Activated T-cell treated with anti-CD3 and anti-CD28 coated beads, Interleukin-2, amount 50 U/mL, for 24 hours (primary cell): Measurements from ENCODE around the gene COG5.

Experiments
- DNase-seq: peaks from one replicate; pipeline ENCODE4 v3.0.0-alpha.2; 2020
- H3K27ac Mint-ChIP-seq: 2 replicates; pipeline ENCODE4 v1.8.0; 2020; ENCODE audit warnings: mild to moderate bottlenecking, mixed read lengths
- H3K27me3 Mint-ChIP-seq: 2 replicates; pipeline ENCODE4 v1.8.0; 2020; ENCODE audit warnings: mixed read lengths
- H3K36me3 Mint-ChIP-seq: 2 replicates; pipeline ENCODE4 v1.8.0; 2020; ENCODE audit warnings: low read depth, mixed read lengths
- H3K4me1 Mint-ChIP-seq: 2 replicates; pipeline ENCODE4 v1.8.0; 2020; ENCODE audit warnings: low read depth, mixed read lengths
- H3K4me3 Mint-ChIP-seq: 2 replicates; pipeline ENCODE4 v1.8.0; 2020; ENCODE audit warnings: mild to moderate bottlenecking, moderate library complexity, mixed read lengths
- H3K9me3 Mint-ChIP-seq: 2 replicates; pipeline ENCODE4 v1.8.0; 2020; ENCODE audit warnings: mixed read lengths

The COG5 gene

GRCh38 chr7:107313355-107313754 lies 250.4 kb downstream of the COG5 start:
- H3K4me1 Mint-ChIP-seq: peaks cover 5% of the 10 kb centered on the region
- no peak for DNase-seq
- H3K36me3 Mint-ChIP-seq: peaks cover 39% of the 10 kb centered on the region
- no peaks in the 10 kb centered on the region for H3K9me3 Mint-ChIP-seq
- H3K27ac Mint-ChIP-seq: no peak overlapping the region
- H3K27me3 Mint-ChIP-seq: no peaks in the 10 kb centered on the region
- no peak overlapping the region for H3K4me3 Mint-ChIP-seq

GRCh38 chr7:107312418-107312817 lies 251.3 kb downstream of the COG5 start:
- Mint-ChIP-seq H3K36me3 (peaks cover 36% of the 10 kb centered on the region), H3K27me3 (no peaks in the 10 kb centered on the region), H3K4me3 (no peak overlapping the region), H3K4me1 (peaks cover 5% of the 10 kb centered on the region), H3K27ac (no peak overlapping the region), H3K9me3 (no peaks in the 10 kb centered on the region)
- no peak for DNase-seq

GRCh38 chr7:107309296-107309695 lies 254.4 kb downstream of the COG5 start:
- Mint-ChIP-seq H3K27ac (no peak overlapping the region), H3K4me1 (peaks cover 5% of the 10 kb centered on the region), H3K36me3 (peaks cover 32% of the 10 kb centered on the region), H3K27me3 (no peaks in the 10 kb centered on the region), H3K9me3 (no peaks in the 10 kb centered on the region), H3K4me3 (no peak overlapping the region)
- no peak for DNase-seq

- H3K27ac Mint-ChIP-seq: no peak overlapping the region
- H3K36me3 Mint-ChIP-seq: peaks cover 8% of the 10 kb centered on the region
- peaks cover 1% of the 10 kb centered on the region for H3K4me1 Mint-ChIP-seq
- no peaks in the 10 kb centered on the region for H3K9me3 Mint-ChIP-seq
- H3K4me3 Mint-ChIP-seq: no peak overlapping the region
- no peak for DNase-seq
- H3K27me3 Mint-ChIP-seq: no peaks in the 10 kb centered on the region
Observed at GRCh38 chr7:107304636-107305035, 259.1 kb downstream of the COG5 start.

GRCh38 chr7:107304063-107304462 lies 259.7 kb downstream of the COG5 start:
- Mint-ChIP-seq H3K4me1 (peaks cover 1% of the 10 kb centered on the region), H3K27ac (no peak overlapping the region), H3K36me3 (peaks cover 10% of the 10 kb centered on the region), H3K4me3 (no peak overlapping the region), H3K27me3 (no peaks in the 10 kb centered on the region), H3K9me3 (no peaks in the 10 kb centered on the region)
- DNase-seq: no peak

- Mint-ChIP-seq H3K27ac (no peak overlapping the region), H3K36me3 (peaks cover 17% of the 10 kb centered on the region), H3K4me3 (no peak overlapping the region), H3K4me1 (peaks cover 1% of the 10 kb centered on the region), H3K9me3 (no peaks in the 10 kb centered on the region), H3K27me3 (no peaks in the 10 kb centered on the region)
- DNase-seq: no peak
Observed at GRCh38 chr7:107302250-107302847, 261.4 kb downstream of the COG5 start.

- Mint-ChIP-seq H3K4me1 (no peaks in the 10 kb centered on the region), H3K36me3 (peaks cover 64% of the 10 kb centered on the region), H3K27ac (no peak overlapping the region), H3K27me3 (no peaks in the 10 kb centered on the region), H3K9me3 (no peaks in the 10 kb centered on the region), H3K4me3 (no peak overlapping the region)
- DNase-seq: no peak
Observed at GRCh38 chr7:107294182-107294581, 269.5 kb downstream of the COG5 start.

- no peak overlapping the region for H3K27ac Mint-ChIP-seq
- no peaks in the 10 kb centered on the region for H3K27me3 Mint-ChIP-seq
- no peaks in the 10 kb centered on the region for H3K4me1 Mint-ChIP-seq
- H3K36me3 Mint-ChIP-seq: peaks cover 66% of the 10 kb centered on the region
- H3K9me3 Mint-ChIP-seq: no peaks in the 10 kb centered on the region
- DNase-seq: no peak
- H3K4me3 Mint-ChIP-seq: no peak overlapping the region
Observed at GRCh38 chr7:107292591-107292990, 271.1 kb downstream of the COG5 start.

GRCh38 chr7:107291434-107291833 lies 272.3 kb downstream of the COG5 start:
- peaks cover 65% of the 10 kb centered on the region for H3K36me3 Mint-ChIP-seq
- H3K4me3 Mint-ChIP-seq: no peak overlapping the region
- DNase-seq: no peak
- H3K9me3 Mint-ChIP-seq: no peaks in the 10 kb centered on the region
- H3K4me1 Mint-ChIP-seq: no peaks in the 10 kb centered on the region
- H3K27me3 Mint-ChIP-seq: no peaks in the 10 kb centered on the region
- H3K27ac Mint-ChIP-seq: no peak overlapping the region

- H3K27me3 Mint-ChIP-seq: no peaks in the 10 kb centered on the region
- H3K4me1 Mint-ChIP-seq: no peaks in the 10 kb centered on the region
- peaks cover 61% of the 10 kb centered on the region for H3K36me3 Mint-ChIP-seq
- H3K9me3 Mint-ChIP-seq: no peaks in the 10 kb centered on the region
- no peak overlapping the region for H3K27ac Mint-ChIP-seq
- no peak for DNase-seq
- H3K4me3 Mint-ChIP-seq: no peak overlapping the region
Observed at GRCh38 chr7:107286751-107287621, 276.7 kb downstream of the COG5 start.

- peaks cover 48% of the 10 kb centered on the region for H3K36me3 Mint-ChIP-seq
- H3K9me3 Mint-ChIP-seq: no peaks in the 10 kb centered on the region
- no peak overlapping the region for H3K4me3 Mint-ChIP-seq
- H3K27ac Mint-ChIP-seq: no peak overlapping the region
- DNase-seq: no peak
- no peaks in the 10 kb centered on the region for H3K4me1 Mint-ChIP-seq
- no peaks in the 10 kb centered on the region for H3K27me3 Mint-ChIP-seq
Observed at GRCh38 chr7:107284911-107285479, 278.7 kb downstream of the COG5 start.

GRCh38 chr7:107277331-107277730 lies 286.4 kb downstream of the COG5 start:
- no peak overlapping the region for H3K27ac Mint-ChIP-seq
- no peak overlapping the region for H3K4me3 Mint-ChIP-seq
- peaks cover 54% of the 10 kb centered on the region for H3K36me3 Mint-ChIP-seq
- no peaks in the 10 kb centered on the region for H3K27me3 Mint-ChIP-seq
- no peaks in the 10 kb centered on the region for H3K9me3 Mint-ChIP-seq
- peaks cover 4% of the 10 kb centered on the region for H3K4me1 Mint-ChIP-seq
- no peak for DNase-seq

- H3K27me3 Mint-ChIP-seq: no peaks in the 10 kb centered on the region
- H3K9me3 Mint-ChIP-seq: no peaks in the 10 kb centered on the region
- peaks cover 53% of the 10 kb centered on the region for H3K36me3 Mint-ChIP-seq
- H3K4me1 Mint-ChIP-seq: peaks cover 4% of the 10 kb centered on the region
- DNase-seq: no peak
- no peak overlapping the region for H3K4me3 Mint-ChIP-seq
- peak overlapping the region; percentile 14 for H3K27ac Mint-ChIP-seq
Observed at GRCh38 chr7:107276220-107276827, 287.4 kb downstream of the COG5 start.

GRCh38 chr7:107274506-107274905 lies 289.2 kb downstream of the COG5 start:
- H3K9me3 Mint-ChIP-seq: no peaks in the 10 kb centered on the region
- H3K4me1 Mint-ChIP-seq: peaks cover 4% of the 10 kb centered on the region
- H3K27me3 Mint-ChIP-seq: no peaks in the 10 kb centered on the region
- H3K4me3 Mint-ChIP-seq: no peak overlapping the region
- peaks cover 55% of the 10 kb centered on the region for H3K36me3 Mint-ChIP-seq
- H3K27ac Mint-ChIP-seq: no peak overlapping the region
- DNase-seq: no peak

GRCh38 chr7:107269790-107270189 lies 293.9 kb downstream of the COG5 start:
- Mint-ChIP-seq H3K9me3 (no peaks in the 10 kb centered on the region), H3K27me3 (no peaks in the 10 kb centered on the region), H3K36me3 (peaks cover 37% of the 10 kb centered on the region), H3K4me1 (no peaks in the 10 kb centered on the region), H3K4me3 (no peak overlapping the region), H3K27ac (no peak overlapping the region)
- DNase-seq: no peak
